G401 (cell line): ENCODE data around the gene COG3. TPM values are rescaled to one million over a fixed set of nuclear protein-coding genes. Genes with fewer than 3 reads are reported as not detected.

Experiments
- DNase-seq: peaks from one replicate; pipeline ENCODE4 v3.0.0-alpha.2; 2015; ENCODE audit warnings: low spot score
- in situ Hi-C: cut with HindIII; loops from 2 replicates; pipeline ENCODE4 v1.10.0; 2016; ENCODE audit warnings: low sequenced_read_pairs, mixed read lengths
- total RNA-seq: library from RNA; depleted of rRNA; stranded (reverse); fragments of >200 nt; shearing (Covaris generic); gene quantifications from 2 replicates; pipeline ENCODE4 v1.2.3, GENCODE V29; 2014

COG3 gene
- total RNA-seq, 1 experiment from 2014 or later, result 29.1 TPM

DNA sequence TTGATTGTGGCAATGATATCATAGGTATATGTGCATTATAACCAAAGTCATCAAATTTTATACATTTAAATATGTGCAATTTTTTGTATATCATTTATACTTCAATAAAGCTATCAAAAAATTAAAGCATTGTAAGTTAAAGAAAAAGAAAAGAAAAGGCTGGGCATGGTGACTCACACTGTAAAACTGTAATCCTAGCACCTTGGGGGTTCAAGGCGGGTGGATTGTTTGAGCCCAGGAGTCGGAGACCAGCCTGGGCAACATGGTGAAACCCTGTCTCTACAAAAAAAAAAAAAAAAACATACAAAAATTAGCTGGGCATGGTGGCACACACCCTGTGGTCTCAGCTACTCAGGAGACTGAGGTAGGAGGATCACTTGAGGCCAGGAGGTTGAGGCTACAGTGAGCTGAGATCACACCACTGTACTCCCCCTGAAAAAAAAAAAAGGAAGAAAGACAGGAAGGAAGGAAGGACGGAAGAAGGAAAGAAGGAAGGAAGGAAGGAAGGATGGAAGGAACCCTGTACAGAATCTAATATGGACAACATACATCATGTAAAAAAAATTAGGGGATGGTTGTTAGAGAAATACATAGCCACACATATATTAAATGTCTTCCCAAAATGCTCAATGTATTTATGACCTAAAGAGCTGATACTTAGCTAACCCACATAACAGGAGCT is 24.8 kb upstream of the COG3 start:
- in situ Hi-C loops, result no loop called here
- no peak for DNase-seq

DNA sequence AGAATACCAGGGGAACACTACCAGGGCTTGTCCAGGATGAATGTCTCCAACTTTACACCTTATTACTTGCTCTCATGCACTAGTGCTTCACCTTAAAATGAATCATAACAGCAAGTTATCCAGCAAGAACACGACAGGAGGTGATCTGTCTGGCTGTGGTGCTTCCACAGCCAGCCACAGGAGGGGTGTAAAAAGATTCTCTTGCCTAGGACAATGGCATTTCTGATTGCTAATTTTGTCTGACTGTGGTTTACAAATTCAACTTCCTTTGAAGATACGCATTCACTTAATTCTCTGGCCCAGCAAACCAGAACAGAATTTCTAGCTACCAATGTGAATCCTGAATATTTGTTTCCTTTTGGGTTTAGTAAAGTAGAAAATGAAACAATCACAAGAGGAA is 23.1 kb upstream of the COG3 start:
- in situ Hi-C loops, result no loop called here
- no peak for DNase-seq

GRCh38 chr13:45445053-45445452 is 19.7 kb upstream of the COG3 start:
- DNase-seq, result no peak
- in situ Hi-C loops, result no loop called here

GRCh38 chr13:45446181-45446580 is 18.6 kb upstream of the COG3 start:
- in situ Hi-C loops, result no loop called here
- no peak for DNase-seq

- in situ Hi-C loops, result no loop called here
- DNase-seq, result no peak
Measured at GRCh38 chr13:45447050-45447661, 17.6 kb upstream of the COG3 start.

GRCh38 chr13:45448965-45449559 is 15.7 kb upstream of the COG3 start:
- no peak for DNase-seq
- in situ Hi-C loops, result no loop called here

- in situ Hi-C loops, result no loop called here
- DNase-seq, result no peak
Measured at GRCh38 chr13:45451282-45451681, 13.5 kb upstream of the COG3 start.

DNA sequence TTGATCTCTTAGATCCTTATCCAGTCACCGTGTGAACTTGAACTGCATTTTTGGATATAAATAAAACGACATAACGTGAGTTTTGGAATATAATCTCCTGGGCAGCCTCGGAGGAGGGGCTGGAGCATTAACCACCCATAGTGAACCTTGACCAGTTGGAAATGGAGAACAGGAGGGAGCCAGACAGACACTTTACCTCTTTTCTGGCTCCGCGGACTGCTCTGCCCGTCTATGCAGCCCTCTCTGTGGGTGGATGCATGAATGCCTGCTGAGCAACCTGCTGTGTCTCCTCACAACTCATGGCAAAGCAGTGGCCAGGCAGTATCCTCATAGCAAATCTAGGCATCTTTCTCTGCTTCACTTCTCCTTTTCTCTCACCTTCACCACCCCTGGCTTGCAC is 10.5 kb upstream of the COG3 start:
- DNase-seq, result no peak
- in situ Hi-C loops, result no loop called here

GRCh38 chr13:45456196-45456972 is 8.4 kb upstream of the COG3 start:
- DNase-seq, result no peak
- in situ Hi-C loops, result no loop called here

DNA sequence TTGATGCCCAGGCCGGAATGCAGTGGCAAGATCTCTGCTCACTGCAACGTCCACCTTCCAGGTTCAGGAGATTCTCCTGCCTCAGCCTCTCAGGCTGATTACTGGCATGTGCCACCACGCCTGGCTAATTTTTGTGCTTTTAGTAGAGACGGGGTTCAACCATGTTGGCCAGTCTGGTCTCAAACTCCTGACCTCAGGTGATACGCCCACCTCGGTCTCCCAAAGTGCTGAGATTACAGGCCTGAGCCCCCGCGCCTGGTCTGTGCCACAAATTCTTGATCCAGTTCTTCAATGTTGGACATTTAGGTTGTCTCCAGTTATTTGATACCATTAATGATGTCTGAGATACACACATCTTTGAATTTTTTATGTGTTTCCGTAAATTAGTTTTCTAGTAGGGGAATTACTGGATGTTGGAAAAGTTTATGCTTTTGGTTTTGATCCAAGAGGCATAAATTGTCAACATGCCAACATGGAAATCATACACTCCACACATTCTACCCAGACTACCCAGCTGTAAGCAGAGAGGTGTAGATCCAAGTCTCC is 525 bp upstream of the COG3 start:
- DNase-seq, result no peak
- in situ Hi-C loops, result loop anchor here (5.0 kb wide), 1 partner anchor 67 kb away; no protein-coding TSS in a partner anchor

GRCh38 chr13:45466359-45466758 is 1.6 kb downstream of the COG3 start:
- in situ Hi-C loops, result no loop called here
- no peak for DNase-seq

DNA sequence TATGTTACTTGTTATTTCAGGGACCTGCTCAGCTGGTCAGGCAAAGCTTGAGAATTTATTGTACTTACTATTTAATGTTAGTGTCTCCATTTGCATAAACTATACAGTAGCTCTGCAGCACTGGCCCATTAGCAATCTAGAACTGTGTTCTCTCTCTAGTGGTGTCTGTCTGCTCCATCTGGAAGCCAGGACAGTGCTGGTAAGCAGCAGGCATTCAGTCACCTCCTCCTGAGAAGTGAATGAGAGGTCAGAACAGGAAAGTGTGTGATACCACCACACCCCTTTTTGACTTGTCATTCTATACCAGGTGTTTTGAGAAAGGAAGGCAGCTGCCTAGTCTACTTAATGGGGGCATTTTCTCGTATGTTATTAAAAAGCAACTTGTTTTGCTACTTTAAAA is 3.9 kb downstream of the COG3 start:
- in situ Hi-C loops, result no loop called here
- no peak for DNase-seq

GRCh38 chr13:45472171-45472705 is 7.5 kb downstream of the COG3 start:
- in situ Hi-C loops, result no loop called here

DNA sequence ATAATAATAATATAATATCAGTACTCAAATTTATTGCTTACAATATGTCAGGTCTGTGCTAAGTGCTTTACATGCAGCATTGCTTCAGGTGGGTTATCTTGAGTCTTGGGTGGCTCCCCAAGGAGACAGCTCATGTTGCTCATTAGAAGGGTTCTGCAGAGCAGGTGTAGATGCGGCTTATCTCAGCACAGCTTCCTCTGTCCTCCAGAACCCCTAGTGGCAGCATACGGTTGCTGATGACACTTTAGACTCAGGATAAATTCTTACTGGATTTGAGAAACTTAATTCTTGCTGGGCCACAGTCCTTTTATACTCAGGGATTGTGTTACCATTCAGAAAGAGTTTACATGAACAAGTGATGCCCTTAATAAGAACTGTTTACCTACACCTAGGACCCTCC is 8.9 kb downstream of the COG3 start:
- no peak for DNase-seq
- in situ Hi-C loops, result no loop called here

More at GRCh38 chr13:45472171-45472705, 7.5 kb downstream of the COG3 start:
- no peak for DNase-seq

DNA sequence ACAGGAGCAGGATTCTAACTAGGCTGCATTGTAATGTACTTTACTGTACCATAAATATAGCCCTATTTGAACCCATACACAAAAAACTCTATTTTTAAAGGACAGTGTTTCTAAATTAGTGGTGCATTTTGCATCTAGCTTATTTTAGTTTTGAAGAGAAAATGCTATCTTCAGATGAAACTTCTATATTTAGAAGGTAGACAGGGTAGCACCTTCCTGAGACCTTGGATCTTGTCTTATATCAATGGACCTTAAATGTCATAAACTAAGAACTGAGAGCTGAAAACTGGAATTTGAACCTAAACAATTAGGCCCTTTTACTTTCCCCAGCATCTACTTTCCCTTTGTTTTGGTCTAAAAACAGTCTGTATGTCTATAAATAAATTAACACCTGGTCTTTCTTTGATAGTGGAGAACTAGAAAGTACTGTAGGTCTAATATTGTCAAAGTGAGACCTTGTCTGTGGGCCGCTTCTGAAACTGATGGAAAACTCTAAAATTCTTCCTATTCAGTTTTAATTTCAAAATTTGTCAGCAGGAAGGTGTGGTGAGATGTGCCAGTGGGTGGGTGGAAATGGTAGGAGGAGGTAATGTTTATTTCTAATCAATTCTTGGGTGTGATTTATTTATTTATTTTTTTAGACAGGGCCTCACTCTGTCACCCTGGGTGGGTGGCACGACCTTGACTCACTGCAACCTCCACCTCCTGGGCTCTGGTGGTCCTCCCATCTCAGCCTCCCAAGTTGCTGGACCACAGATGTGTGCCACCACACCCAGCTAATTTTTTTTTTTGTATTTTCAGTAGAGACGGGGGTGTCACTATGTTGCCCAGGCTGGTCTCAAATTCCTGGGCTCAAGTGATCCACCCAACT is 10.1 kb downstream of the COG3 start:
- DNase-seq, result no peak
- in situ Hi-C loops, result no loop called here

GRCh38 chr13:45479661-45480060 is 14.9 kb downstream of the COG3 start:
- in situ Hi-C loops, result no loop called here
- no peak for DNase-seq

GRCh38 chr13:45481688-45482087 is 16.9 kb downstream of the COG3 start:
- in situ Hi-C loops, result no loop called here
- DNase-seq, result no peak

GRCh38 chr13:45482571-45483173 is 17.9 kb downstream of the COG3 start:
- in situ Hi-C loops, result no loop called here
- DNase-seq, result no peak
